Measurements from ENCODE around the gene AADAC. TPM values are rescaled to one million over a fixed set of nuclear protein-coding genes. Genes with fewer than 3 reads are reported as not detected.
"Not testable (repeated sequence)": the region's sequence is repeated elsewhere in the genome, so short reads cannot be mapped to it uniquely, and the experiment has no call there.

AADAC gene, protein sequence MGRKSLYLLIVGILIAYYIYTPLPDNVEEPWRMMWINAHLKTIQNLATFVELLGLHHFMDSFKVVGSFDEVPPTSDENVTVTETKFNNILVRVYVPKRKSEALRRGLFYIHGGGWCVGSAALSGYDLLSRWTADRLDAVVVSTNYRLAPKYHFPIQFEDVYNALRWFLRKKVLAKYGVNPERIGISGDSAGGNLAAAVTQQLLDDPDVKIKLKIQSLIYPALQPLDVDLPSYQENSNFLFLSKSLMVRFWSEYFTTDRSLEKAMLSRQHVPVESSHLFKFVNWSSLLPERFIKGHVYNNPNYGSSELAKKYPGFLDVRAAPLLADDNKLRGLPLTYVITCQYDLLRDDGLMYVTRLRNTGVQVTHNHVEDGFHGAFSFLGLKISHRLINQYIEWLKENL
- total RNA-seq, result 0.19 TPM in 1 of 2 replicates, not detected in the other

DNA sequence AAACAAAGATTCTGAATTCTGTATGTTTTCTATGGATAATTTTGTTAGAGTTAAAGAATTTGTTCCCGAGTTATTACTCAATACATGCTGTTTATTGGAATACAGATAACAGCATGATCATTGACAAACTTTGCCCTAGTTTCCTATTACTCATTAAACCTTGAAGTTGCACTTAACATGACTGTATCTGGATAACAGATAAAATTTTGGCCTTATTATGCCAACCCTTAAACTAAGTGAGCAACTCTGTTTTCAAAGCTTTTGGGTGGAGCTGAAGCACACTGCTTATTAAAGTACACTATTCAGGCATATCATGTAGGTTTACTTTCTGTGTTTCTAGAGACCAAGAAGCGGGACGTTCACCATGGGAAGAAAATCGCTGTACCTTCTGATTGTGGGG is at the start of gene AADAC:
TSS of gene AADAC (plus strand) at position 318 of the 400 bp plus-strand sequence. CDS start at position 365, 47 bp downstream.
- DNase-seq, result no peak

DNA sequence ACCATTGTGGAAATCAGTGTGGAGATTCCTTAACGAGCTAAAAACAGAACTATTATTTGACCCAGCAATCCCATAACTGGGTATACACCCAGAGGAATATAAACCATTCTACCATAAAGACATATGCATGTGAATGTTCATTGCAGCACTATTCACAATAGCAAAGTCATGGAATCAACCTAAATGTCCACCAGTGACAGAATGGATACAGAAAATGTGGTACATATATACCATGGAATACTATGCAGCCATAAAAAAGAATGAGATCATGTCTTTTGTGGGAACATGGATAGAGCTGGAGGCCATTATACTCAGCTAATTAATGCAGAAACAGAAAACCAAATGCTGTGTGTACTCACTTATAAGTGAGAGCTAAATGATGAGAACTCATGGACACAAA is 49.2 kb upstream of the AADAC start:
- not testable (repeated sequence) for DNase-seq

DNA sequence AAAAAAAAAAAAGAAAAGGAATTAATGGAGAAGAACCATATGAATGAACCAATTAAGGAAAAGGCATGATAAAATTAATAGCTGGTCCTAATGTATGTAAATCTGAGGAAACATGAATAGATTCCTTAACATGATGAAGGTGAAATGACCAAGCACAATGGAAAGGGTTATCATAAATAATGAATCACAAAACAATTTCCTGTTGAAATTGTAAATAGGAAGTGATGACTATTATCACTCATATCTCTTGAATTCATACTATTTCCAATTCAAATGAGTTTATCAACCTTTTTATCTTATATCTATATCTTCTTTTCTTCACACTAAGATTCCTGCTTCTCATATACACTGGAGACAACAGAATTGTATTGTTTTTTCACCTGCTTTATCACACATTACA is 48.2 kb upstream of the AADAC start:
- peak; percentile 62 for DNase-seq

DNA sequence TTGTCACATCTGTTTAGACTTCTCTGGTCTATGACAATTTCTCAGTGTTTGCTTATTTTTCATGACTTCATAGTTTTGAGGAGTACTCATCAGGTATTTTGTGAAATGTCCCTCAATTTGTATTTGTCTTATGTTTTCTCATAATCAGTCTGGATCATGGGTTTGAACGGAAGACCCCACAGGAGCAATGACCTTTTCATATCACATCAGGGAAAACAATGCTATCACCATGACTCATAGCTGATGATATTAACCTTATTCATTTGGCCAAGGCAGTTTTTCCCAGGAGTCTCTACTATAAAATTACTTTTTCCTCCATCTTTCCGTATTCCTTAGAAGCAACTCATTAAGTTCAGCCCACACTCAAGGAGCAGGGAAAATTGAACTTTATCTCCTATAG is 47.5 kb upstream of the AADAC start:
- peak; percentile 87 for DNase-seq

DNA sequence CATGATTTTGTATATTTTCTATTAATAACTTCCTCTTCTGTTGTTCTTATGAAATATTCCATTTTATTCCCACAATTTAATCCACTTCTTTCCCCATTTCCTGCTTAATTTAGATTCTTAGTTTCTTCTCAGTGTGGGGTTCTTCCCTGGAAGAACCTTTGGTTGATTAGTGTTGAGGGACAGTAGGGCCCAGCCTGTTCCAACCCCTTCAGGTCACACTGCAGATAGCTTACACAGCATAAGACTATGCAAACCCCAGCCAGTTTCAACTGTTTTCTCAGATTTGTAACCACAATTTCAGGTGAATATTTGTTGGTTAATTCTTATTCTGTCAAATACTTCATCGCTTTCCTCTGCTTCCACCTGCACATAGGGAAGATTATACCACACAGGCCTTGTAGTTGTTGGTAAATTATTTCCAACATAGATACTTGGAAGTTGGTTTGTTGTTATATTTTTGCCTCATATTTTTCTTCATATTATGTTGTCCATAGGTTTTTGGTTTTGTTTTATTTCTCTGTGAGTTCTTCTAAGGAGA is 45.5 kb upstream of the AADAC start:
- peak; percentile 30 for DNase-seq

DNA sequence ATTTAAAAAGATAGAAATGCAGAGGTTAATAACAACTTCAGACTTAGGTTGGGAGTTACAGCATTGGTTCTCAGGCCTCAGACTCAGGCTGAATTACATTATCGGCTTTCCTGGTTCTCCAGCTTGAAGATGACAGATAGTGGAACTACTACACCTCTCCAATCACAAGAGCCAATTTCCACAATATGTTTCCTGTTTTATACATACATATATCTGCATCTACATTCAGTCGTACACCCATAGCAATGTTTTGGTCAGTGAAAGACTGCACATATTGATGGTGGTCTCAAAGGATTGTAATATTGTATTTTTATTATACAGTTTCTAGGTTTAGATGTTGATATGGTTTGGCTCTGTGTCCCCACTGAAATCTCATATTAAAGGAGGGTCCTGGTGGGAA is 44.7 kb upstream of the AADAC start:
- DNase-seq, result peak; percentile 49

DNA sequence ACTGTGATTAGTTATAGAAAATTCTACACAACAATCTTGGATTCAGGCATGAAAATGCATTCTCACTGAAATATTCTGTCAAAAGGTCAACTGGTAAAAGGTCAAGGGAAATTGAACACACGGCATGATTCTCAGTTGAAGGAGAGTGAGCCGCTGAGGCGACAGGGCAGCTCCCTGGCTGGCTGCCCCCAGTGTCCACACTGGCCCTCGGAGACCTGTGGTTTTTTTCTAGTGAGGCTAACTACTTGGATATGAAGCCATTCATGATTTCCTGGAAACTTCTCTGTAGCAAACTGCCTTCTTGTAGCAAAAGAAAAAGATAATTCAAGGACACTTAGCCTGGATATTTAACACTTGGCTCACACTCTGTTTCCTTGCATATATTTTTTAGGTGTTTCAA is 43.0 kb upstream of the AADAC start:
- DNase-seq, result peak; percentile 78

DNA sequence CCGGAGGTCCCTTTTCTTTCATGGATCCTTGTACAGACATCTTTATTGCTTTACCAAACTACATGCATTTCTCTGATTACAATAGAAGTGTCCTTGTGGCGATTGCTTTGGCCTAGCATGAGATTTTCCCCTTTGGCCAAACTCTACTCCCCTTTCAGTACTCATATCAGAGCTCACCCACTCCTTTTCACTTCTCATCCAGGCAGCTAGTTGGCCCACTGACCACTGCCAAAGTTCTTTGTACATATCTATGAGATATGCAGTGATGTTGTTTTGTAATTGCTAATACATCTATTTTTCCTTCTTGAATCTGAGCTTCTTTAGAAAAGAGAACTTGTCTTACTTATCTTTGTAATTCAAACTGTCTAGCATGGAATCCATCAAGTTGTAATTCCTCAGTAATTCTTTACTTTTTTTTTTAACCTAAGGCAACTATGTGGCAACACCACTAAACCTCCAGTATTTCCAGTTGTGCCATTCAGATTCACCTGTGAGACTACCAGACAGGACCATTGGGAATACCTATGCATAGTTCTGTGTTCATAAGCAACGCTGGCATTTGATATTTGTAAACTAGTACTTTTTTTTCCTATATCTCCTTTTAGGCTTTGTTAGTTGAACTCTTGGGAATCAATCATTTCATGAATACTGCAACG is 41.0 kb upstream of the AADAC start:
- no peak for DNase-seq

DNA sequence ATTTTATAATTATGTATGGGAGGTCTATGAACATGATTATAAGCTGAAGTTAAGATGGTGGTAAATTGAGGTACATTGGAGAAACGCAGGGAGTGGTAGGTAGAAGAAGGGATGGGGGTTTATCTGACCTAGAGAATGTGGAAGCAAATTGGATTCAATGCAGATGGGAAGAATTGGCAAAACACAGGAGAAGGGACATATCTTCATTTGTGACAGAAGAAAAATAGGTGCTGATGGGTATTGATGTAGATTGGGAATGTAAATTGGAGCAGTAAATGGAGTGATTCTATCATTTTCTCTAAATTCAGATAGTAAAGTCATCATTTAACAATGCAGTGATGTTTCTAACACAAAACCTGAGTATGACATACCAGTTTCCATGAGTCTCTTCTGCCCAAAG is 39.7 kb upstream of the AADAC start:
- DNase-seq, result no peak

DNA sequence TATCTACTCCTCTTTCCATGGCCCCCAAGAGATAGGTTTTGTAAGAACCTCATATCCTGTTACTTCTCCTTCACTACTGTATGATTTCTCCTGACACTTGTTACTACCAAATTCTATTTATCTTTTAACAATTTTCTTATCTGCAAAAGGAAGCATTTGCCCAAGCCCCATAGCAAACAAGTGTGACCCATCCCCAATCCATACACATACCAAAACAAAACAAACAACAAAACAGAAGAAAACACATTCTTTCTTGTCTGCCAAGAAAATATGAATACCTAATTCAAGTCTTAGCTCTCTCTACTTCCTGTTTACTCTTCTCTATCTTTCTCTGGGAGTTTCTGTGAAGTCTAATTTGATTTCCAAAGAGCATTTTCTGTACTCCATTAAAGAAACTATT is 39.0 kb upstream of the AADAC start:
- no peak for DNase-seq

DNA sequence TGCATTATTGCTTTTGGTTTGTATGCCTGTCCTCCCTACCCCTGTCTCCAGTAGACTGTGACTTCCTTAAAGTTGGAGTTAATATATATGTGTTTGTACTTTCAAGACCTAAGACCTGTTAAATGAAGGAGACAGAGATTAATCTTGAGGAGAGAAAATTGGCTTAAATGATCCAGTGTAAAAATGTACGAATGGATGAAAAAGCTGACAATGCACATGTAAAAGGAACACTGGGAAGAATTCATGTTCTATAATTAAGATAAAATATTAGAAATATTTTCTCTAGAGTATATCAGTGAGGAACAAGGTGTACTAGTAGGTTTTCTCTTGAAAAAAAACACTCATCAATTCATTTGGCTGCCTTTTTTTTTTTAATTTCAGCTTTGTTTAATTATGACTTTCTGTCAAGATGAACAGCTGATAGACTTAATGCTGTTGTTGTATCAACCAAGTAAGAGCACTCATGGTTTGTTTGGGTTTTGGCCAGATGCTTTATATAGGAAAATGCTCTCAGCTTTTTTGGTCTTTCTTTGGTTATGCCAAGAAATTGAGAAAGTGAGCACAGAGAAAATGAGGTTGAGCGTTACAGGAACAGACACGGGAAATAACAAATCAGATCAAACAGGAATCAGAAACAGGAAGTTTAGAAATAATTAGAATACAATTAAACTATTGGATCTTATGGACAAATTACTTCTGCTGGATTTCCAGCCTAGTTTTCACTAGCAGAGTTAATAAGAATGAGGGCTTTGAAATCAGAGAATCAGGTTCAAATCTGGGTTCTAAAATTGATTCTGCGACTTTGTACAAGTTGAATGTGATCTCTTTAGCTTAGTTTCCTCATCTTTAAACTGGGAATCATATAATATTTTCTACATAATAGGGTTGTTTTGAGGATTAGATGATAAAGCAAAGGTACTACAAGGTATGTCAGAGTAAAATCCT is 38.3 kb upstream of the AADAC start:
- peak; percentile 33 for DNase-seq

DNA sequence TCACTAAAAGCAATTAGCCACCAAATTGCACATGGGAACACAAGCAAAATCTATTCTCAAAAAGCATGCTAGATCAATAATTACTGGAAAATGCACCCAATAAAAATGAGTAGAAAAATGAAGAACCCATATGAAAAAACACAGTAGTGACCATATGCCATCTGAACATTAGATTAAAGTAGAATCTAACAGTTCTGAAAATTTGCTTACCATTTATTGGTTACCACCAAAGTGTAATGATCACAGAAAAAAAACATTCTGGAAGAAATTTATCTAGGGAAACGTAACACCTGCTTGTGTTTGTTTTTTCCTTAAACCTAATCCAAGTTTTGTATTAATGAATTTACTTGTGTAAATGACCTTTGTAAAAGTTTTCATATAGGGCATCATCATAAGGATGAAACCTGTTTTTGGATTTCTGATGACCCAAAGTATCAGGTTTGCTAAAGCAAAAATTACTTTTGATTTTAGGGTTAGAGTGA is 37.6 kb upstream of the AADAC start:
- DNase-seq, result no peak

DNA sequence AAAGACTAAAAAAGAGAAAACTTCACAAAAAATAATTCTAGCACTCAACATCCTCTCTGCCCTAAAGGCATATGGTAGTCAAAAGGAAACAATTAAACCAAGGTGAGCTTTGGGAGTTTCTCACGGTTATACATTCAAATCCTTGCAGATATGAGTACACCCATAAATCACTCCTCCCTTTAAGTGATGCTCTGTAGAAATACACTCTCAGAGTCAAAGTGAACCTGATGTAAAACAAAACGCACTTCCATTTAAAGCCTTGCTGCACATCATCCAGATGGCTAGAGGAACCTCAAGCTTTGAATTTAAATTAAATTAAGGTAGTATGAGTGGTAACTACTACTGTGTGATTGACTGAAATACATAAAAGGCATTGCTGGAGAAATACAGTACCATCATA is 36.0 kb upstream of the AADAC start:
- no peak for DNase-seq

DNA sequence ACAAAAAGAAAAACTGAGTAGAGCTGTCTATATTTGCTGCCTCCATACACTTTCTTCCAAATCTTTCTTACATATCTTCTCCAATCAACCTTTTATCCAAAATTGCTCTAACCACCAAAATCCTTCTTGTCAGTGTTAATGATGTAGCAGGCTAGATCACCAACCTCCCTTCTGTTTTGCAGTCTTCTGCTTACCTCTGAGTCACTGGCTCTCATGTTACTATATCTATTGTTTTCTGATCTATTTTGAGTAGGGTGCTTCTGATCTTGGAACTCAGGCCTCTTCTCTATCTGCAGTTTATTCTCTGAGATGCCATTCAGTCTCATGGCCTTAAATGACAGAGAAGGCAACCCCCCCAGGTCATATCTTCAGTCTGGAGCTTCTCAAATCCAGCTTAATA is 26.3 kb upstream of the AADAC start:
- peak; percentile 39 for DNase-seq

DNA sequence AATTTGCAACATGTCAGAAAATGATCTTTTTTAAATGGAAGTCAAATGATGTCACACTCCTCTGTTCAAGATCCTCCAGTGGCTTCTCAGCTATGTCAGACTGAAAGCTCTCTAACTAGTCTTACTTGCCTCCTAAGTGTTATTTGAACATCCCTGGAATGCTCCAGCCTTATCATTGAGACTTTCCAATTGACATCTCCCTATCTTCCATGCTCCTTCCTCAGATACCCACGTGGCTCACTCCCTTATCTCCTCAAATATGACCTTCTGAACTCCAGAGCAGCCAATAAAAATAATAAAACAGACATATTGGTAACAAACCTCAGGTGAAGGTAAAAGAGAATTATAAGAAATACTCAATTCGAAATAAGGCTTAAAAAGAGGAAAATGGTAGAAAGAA is 25.5 kb upstream of the AADAC start:
- DNase-seq, result no peak

DNA sequence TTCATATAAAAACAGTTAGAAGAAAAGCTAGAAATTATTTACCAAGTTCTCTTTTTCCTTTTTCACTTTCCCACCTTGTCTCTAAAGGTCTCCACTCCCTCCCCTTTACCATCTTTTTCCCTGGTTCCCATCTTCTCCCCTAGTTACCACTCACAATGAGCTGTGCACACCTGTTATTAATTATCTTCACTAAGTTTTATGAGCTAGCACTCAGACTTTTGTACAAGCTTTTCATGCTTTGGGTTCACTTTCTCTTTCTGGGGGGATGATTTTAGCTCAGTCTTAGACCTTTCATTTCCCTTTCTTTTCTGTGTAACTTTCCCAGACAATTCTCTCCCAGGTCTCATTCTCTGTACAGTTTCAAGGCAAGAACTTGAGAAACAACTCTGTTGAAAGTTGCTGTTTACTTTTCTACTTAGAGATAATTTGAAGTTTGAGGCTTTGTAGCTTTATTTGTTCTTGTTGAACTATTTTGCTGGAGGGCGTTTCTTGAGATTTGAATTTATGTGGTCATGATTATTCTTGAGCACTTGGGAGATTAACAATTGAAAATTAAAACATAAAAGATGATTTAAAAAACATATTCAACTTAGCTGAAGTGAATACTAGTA is 24.0 kb upstream of the AADAC start:
- no peak for DNase-seq

DNA sequence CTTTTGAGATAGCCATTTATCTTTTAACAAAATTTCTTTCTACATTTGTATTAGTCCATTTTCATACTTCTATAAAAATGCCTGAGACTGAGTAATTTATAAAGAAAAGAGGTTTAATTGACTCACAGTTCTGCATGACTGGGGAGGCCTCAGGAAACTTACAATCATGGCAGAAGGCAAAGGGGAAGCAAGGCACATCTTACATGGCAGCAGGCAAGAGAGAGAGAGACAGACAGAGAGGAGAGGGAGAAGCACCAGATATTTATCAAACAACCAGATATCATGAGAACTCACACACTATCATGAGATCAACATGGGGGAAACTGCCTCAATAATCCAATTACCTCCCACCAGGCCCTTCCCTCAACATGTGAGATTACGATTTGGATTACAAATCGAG is 23.2 kb upstream of the AADAC start:
- DNase-seq, result not testable (repeated sequence)

DNA sequence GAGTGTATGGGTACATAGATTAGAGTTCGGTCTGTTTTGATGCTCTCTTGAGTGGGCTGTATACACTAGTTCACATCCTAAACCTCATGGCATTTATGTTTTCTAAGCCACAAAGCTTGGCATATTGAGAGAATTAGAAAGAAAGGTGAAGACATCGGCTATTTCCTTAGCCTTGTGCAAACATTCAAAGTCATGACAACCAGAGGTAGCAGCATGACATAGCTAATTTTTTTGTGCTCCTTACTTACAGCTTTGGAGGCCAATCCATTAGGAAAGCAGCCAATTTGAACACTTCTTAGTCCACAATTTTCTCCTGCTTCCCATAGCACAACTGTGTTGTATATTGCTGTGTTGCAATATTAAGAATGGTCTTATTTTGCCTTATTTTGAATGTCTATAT is 21.5 kb upstream of the AADAC start:
- DNase-seq, result no peak

DNA sequence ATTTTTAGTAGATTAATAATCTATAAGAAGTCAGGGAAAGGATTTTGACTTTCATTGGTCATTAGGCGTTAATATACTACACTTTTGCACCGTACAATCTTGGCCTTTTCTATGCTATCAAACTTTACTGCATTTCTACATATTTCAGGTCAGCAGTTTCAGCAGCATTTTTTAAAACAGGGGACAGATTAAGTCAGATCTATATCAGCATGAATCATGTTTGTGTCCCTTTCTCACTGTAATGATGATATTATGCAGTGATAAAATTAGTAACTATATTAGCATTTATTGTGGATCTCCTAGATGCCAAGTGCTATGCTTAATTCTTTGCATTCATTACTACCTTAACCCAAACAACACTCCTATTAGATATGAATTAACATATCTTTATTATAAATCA is 20.3 kb upstream of the AADAC start:
- DNase-seq, result no peak

DNA sequence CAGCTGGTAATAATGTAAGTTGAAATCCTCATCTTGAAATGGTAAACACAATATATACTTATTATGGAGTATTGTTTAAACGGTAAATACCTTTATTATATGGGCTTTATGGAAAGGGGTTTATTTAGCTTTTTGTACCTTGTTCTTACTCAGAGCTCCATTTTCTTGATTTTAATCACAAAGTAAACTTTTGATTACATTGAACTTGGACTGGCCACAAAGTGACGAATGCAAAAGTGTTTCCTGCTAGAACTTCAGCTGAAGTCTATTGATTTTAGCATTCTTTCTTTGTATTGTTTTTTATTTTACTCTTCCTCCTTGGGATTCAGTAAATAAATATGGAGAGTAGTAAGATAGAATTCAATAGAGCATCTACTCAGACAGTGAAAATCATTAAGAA is 19.8 kb upstream of the AADAC start:
- no peak for DNase-seq

DNA sequence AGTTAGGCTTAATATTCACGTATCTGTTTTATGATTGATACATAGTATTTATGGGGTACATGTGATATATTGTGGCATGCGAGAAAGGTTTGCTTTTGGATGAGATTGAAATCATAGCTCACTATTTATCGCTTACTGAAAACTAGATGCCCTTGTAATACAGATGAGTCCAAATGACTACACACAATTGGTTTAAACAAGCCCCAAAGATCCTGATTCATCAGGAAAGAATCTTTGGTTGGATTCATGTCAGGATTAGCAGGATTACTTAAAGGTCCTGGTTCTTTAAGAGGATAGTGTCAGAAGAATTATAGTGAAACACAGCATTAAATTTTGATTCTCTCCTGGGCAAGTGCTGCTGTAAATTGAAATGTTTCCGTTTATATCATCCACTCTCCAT is 18.6 kb upstream of the AADAC start:
- DNase-seq, result no peak

DNA sequence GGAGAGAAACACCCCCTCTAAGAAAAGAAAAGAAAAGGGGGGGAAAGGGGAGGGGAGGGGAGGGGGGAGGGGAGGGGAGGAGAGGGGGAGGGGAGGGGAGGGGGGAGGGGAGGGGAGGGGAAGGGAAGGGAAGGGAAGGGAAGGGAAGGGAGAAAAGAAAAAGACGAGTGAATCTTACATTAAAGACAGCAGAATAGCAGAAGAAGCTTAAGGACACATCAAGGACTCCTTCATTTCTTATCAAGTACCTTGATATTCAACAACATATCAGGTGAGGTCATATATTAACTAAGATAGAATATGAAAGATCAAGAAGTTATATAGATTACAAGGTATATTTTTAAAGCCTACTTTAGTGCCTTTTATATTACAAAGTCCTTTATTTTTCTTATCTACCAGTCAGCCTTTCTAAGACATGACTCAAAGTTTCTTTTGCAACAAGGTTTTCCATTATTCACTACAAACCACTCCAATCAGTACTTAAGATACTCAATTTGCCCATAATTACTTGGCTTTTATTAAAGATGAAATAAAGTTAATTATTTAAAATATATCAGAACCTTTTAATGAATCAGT is 17.7 kb upstream of the AADAC start:
- no peak for DNase-seq
